Tibial nerve (tissue), 4 donors: Measurements from ENCODE around the gene SNAPC3.

ENCODE experiments used
- CTCF ChIP-seq, 5 experiments: fragments of 200-600 bp in 3 of 5; fragments of 450-650 bp in 2 of 5; sonication (generic) in 3 of 5; IDR thresholded peaks; one replicate each; pipeline ENCODE4 v1.5.1; 2016 to 2019; ENCODE audit warnings: antibody characterized with exemption in 5 of 5, mild to moderate bottlenecking in 3 of 5, moderate library complexity in 2 of 5
- EP300 ChIP-seq, 2 donors: sonication (generic); formaldehyde crosslinking; IDR thresholded peaks; one replicate each; pipeline ENCODE4 v1.6.1; 2017; ENCODE audit warnings: antibody characterized with exemption in 2 of 2, mild to moderate bottlenecking in 1 of 2

- no peak for TF ChIP-seq CTCF (IDR thresholded peaks at IDR 0.05)
- TF ChIP-seq EP300 (IDR thresholded peaks at IDR 0.05): no peak
Measured at GRCh38 chr9:15498246-15498995, 75.7 kb downstream of the SNAPC3 start.
